IMR-90 (cell line): ENCODE measurements around the gene GOSR1. TPM values are rescaled to one million over a fixed set of nuclear protein-coding genes. Genes with fewer than 3 reads are reported as not detected.

Source experiments
- ATAC-seq: fragments of 200-7000 bp; cut with Tn5 transposase; 2 replicates; pipeline ENCODE4 v1.9.1; 2020; ENCODE audit warnings: low read depth, mild to moderate bottlenecking, moderate library complexity
- BruUV-seq: library from RNA; stranded (reverse); fragments of 400-500 nt; replicated peaks from 2 replicates; lab custom pipeline; 2021; lab: Mats Ljungman, UMichigan
- CTCF ChIA-PET: fragments of 300-600 bp; formaldehyde crosslinking; extraction: SDS; loops from one replicate; lab custom pipeline; 2021; ENCODE audit warnings: antibody characterized with exemption; lab: Yijun Ruan, JAX
- POLR2A ChIA-PET: fragments of 300-600 bp; sonication (Branson Sonifier 250); formaldehyde crosslinking; loops from one replicate; lab custom pipeline; 2022; ENCODE audit warnings: antibody characterized with exemption; ENCODE audit not compliant: unreplicated experiment; lab: Charles Lee
- DNase-seq: peaks from one replicate; pipeline ENCODE4 v3.0.0; 2013
- H2AFZ ChIP-seq: replicated peaks from 2 replicates; pipeline ENCODE3; 2013; ENCODE audit warnings: low read length, mild to moderate bottlenecking; ENCODE audit not compliant: poor library complexity
- H2AK5ac ChIP-seq: 2 replicates; pipeline ENCODE4 v1.6.1; 2013; ENCODE audit warnings: low read depth, low read length, inconsistent platforms
- H2AK9ac ChIP-seq: replicated peaks from 2 replicates; pipeline ENCODE3; 2013; ENCODE audit warnings: mild to moderate bottlenecking, low read depth, low read length, moderate library complexity; ENCODE audit not compliant: poor library complexity
- H2BK120ac ChIP-seq: 2 replicates; pipeline ENCODE4 v1.6.1; 2013; ENCODE audit warnings: low read depth, low read length, inconsistent platforms
- H2BK15ac ChIP-seq: 3 replicates; pipeline ENCODE4 v1.6.1; 2013; ENCODE audit warnings: low read depth, low read length, inconsistent platforms
- H2BK20ac ChIP-seq: 2 replicates; pipeline ENCODE4 v1.6.1; 2013; ENCODE audit warnings: low read depth, mild to moderate bottlenecking, inconsistent platforms, low read length, moderate library complexity
- H2BK5ac ChIP-seq: 2 replicates; pipeline ENCODE4 v1.6.1; 2013; ENCODE audit warnings: mild to moderate bottlenecking, low read depth, low read length, inconsistent platforms; ENCODE audit not compliant: poor library complexity, severe bottlenecking
- H3K14ac ChIP-seq: replicated peaks from 2 replicates; pipeline ENCODE4 v1.6.1; 2013; ENCODE audit warnings: low read depth, low read length, inconsistent platforms
- H3K18ac ChIP-seq: 2 replicates; pipeline ENCODE4 v1.6.1; 2013; ENCODE audit warnings: low read depth, low read length, control low read depth
- H3K23ac ChIP-seq: 2 replicates; pipeline ENCODE4 v1.6.1; 2013; ENCODE audit warnings: low read depth, low read length, inconsistent platforms
- H3K27ac ChIP-seq: 2 replicates; pipeline ENCODE4 v1.5.1; 2013; ENCODE audit warnings: mild to moderate bottlenecking, control low read depth, low read length; ENCODE audit not compliant: insufficient read depth
- H3K27me3 ChIP-seq: 2 replicates; pipeline ENCODE4 v1.6.1; 2013; ENCODE audit warnings: low read length; ENCODE audit not compliant: control insufficient read depth, insufficient read depth
- H3K36me3 ChIP-seq: 2 replicates; pipeline ENCODE4 v1.6.1; 2013; ENCODE audit warnings: low read length, mixed read lengths; ENCODE audit not compliant: control insufficient read depth, insufficient read depth
- H3K4ac ChIP-seq: 2 replicates; pipeline ENCODE4 v1.6.1; 2013; ENCODE audit warnings: low read depth, low read length, inconsistent platforms
- H3K4me1 ChIP-seq: 2 replicates; pipeline ENCODE4 v1.6.1; 2013; ENCODE audit warnings: low read length, mixed read lengths; ENCODE audit not compliant: control insufficient read depth, insufficient read depth
- H3K4me2 ChIP-seq: 2 replicates; pipeline ENCODE4 v1.6.1; 2013; ENCODE audit warnings: low read depth, mild to moderate bottlenecking, control low read depth, low read length, moderate library complexity
- H3K4me3 ChIP-seq: 2 replicates; pipeline ENCODE4 v1.5.1; 2013; ENCODE audit warnings: low read depth, mild to moderate bottlenecking, control low read depth, low read length, moderate library complexity; ENCODE audit not compliant: insufficient read depth
- H3K56ac ChIP-seq: 2 replicates; pipeline ENCODE4 v1.6.1; 2013; ENCODE audit warnings: low read length, inconsistent platforms; ENCODE audit not compliant: insufficient read depth; ENCODE audit errors: extremely low read depth
- H3K79me1 ChIP-seq, 2 experiments: 2 replicates each; pipeline ENCODE4 v1.6.1; 2013; ENCODE audit warnings: low read length in 2 of 2, inconsistent platforms in 1 of 2, low read depth in 1 of 2
- H3K9ac ChIP-seq: 2 replicates; pipeline ENCODE4 v1.6.1; 2013; ENCODE audit warnings: low read depth, low read length, control low read depth
- H3K9me1 ChIP-seq: 2 replicates; pipeline ENCODE4 v1.6.1; 2013; ENCODE audit warnings: low read length, inconsistent platforms; ENCODE audit not compliant: insufficient read depth
- H3K9me3 ChIP-seq: 2 replicates; pipeline ENCODE4 v1.6.1; 2013; ENCODE audit warnings: low read length; ENCODE audit not compliant: control insufficient read depth, insufficient read depth
- H4K20me1 ChIP-seq: 2 replicates; pipeline ENCODE4 v1.6.1; 2013; ENCODE audit warnings: low read length, inconsistent platforms; ENCODE audit not compliant: insufficient read depth
- H4K5ac ChIP-seq: 2 replicates; pipeline ENCODE4 v1.6.1; 2013; ENCODE audit warnings: mild to moderate bottlenecking, low read depth, low read length, control low read depth
- H4K8ac ChIP-seq, 2 experiments: 2 replicates each; pipeline ENCODE4 v1.6.1; 2013; ENCODE audit warnings: low read depth in 2 of 2, low read length in 2 of 2, control low read depth in 1 of 2, inconsistent platforms in 1 of 2
- H4K91ac ChIP-seq: 2 replicates; pipeline ENCODE4 v1.6.1; 2013; ENCODE audit warnings: low read depth, low read length, inconsistent platforms; ENCODE audit not compliant: insufficient read depth
- BHLHE40 ChIP-seq: fragments of 150-350 bp; IDR thresholded peaks from 2 replicates; pipeline ENCODE4 v1.6.1; 2016; ENCODE audit warnings: mild to moderate bottlenecking, low read depth, low read length
- CEBPB ChIP-seq: IDR thresholded peaks from 2 replicates; pipeline ENCODE4 v1.6.1; 2012; ENCODE audit warnings: low read depth, low read length, improper control_type of control experiment
- CHD1 ChIP-seq: IDR thresholded peaks from 2 replicates; pipeline ENCODE4 v1.6.1; 2012; ENCODE audit warnings: low read depth, low read length, improper control_type of control experiment
- FOS ChIP-seq: fragments of 150-350 bp; IDR thresholded peaks from 2 replicates; pipeline ENCODE4 v1.6.1; 2016; ENCODE audit warnings: low read depth, low read length
- MAFK ChIP-seq: IDR thresholded peaks from 2 replicates; pipeline ENCODE4 v1.6.1; 2012; ENCODE audit warnings: low read depth, low read length, improper control_type of control experiment
- MAZ ChIP-seq: IDR thresholded peaks from 2 replicates; pipeline ENCODE4 v1.6.1; 2012; ENCODE audit warnings: low read depth, mild to moderate bottlenecking, low read length, improper control_type of control experiment, moderate library complexity, borderline replicate concordance
- MXI1 ChIP-seq: IDR thresholded peaks from 2 replicates; pipeline ENCODE4 v1.6.1; 2012; ENCODE audit warnings: low read depth, mild to moderate bottlenecking, low read length, moderate library complexity, borderline replicate concordance
- POLR2A ChIP-seq: IDR thresholded peaks from 2 replicates; pipeline ENCODE4 v1.6.1; 2012; ENCODE audit warnings: mild to moderate bottlenecking, low read depth, low read length
- RAD21 ChIP-seq: IDR thresholded peaks from 2 replicates; pipeline ENCODE4 v1.6.1; 2012; ENCODE audit warnings: low read length, improper control_type of control experiment
- RCOR1 ChIP-seq: IDR thresholded peaks from 2 replicates; pipeline ENCODE4 v1.6.1; 2012; ENCODE audit warnings: mild to moderate bottlenecking, low read length, improper control_type of control experiment; ENCODE audit not compliant: insufficient replicate concordance
- SMC3 ChIP-seq: fragments of 150-350 bp; IDR thresholded peaks from 2 replicates; pipeline ENCODE4 v1.6.1; 2016; ENCODE audit warnings: low read depth, mild to moderate bottlenecking, antibody characterized with exemption, low read length, moderate library complexity
- USF2 ChIP-seq: fragments of 150-350 bp; IDR thresholded peaks from 2 replicates; pipeline ENCODE4 v1.6.1; 2017; ENCODE audit warnings: mild to moderate bottlenecking, antibody characterized with exemption, low read length, low read depth
- WGBS, 2 experiments: methylation state at CpG; one replicate each; pipeline versions ENCODE4 v1.1.5 to v1.1.7; 2013; ENCODE audit warnings: missing lambda C conversion rate in 2 of 2; ENCODE audit not compliant: insufficient read length in 1 of 2; ENCODE audit errors: extremely low coverage in 2 of 2; 5-methylcytosine and 5-hydroxymethylcytosine counted together
- dilution Hi-C: fragments of 300-500 bp; cut with HindIII; formaldehyde crosslinking; loops from one replicate; pipeline ENCODE4 v1.14.3; 2018; ENCODE audit warnings: low sequenced_read_pairs; ENCODE audit not compliant: unreplicated experiment
- in situ Hi-C: fragments of 300-500 bp; cut with MboI; formaldehyde crosslinking; loops from 3 replicates; pipeline ENCODE4 v1.14.3; 2019; ENCODE audit warnings: low sequenced_read_pairs, inconsistent platforms, mixed read lengths
- intact Hi-C: fragments of 100-400 bp; cut with micrococcal nuclease; formaldehyde crosslinking; loops from 2 replicates; pipeline ENCODE4 v1.10.0; 2022
- polyA plus RNA-seq, 3 experiments: library from polyadenylated mRNA; depleted of rRNA; stranded (reverse); fragments of >200 nt; gene quantifications; 2 replicates each; pipeline ENCODE4 v1.2.3, GENCODE V29; 2012; ENCODE audit warnings: low replicate concordance in 1 of 3
- total RNA-seq: library from RNA; depleted of rRNA; stranded (reverse); fragments of >200 nt; gene quantifications from 2 replicates; pipeline ENCODE4 v1.2.3, GENCODE V29; 2012
- TF ChIP-seq, protein P1 (sequence below): conservative IDR thresholded peaks from 2 replicates; pipeline ENCODE4 v1.5.1; 2012; ENCODE audit warnings: mild to moderate bottlenecking, low read depth, low read length, improper control_type of control experiment

GOSR1 gene
- total and polyA plus RNA-seq, 2 of the 4 experiments (the other 2 are of a cell fraction), result 21.2 to 47.5 TPM

DNA sequence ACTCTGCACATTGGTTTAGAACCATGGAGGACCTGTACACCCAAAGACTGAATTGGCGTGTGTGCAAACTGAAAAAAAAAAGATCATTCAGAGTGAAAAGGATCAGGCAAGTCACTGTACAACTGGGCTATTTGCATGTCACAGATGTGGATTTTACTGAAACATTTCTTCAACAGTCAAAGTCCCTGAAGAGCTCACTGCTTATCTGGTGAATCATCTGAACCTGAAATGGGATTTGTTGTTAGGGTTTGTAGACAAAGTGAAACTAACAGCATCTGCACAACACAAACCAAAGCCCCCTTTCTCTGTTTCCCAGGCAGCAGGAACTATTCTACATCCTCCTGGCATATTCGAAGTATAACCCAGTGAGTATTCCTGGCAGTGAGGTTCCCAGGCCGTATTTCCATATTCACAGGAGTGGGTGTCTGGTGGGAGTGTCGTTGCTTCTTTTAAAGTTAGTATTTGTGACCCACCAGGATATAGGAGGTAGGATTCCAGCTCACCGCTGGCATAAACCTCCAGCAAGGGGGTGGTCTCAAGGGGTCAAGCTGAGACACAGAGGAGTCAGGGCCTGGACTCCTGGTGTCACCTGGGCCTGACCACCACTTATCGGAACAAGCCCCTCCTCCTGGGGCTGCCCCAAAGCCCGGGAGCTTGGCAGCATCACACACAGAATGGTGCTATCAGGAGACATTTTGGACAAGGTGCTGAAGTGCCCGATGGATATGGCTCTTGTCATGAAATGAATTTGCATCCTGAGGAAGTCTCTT is 80.9 kb downstream of the GOSR1 start (continued):
- no peak for TF ChIP-seq BHLHE40
- TF ChIP-seq POLR2A, result no peak

DNA sequence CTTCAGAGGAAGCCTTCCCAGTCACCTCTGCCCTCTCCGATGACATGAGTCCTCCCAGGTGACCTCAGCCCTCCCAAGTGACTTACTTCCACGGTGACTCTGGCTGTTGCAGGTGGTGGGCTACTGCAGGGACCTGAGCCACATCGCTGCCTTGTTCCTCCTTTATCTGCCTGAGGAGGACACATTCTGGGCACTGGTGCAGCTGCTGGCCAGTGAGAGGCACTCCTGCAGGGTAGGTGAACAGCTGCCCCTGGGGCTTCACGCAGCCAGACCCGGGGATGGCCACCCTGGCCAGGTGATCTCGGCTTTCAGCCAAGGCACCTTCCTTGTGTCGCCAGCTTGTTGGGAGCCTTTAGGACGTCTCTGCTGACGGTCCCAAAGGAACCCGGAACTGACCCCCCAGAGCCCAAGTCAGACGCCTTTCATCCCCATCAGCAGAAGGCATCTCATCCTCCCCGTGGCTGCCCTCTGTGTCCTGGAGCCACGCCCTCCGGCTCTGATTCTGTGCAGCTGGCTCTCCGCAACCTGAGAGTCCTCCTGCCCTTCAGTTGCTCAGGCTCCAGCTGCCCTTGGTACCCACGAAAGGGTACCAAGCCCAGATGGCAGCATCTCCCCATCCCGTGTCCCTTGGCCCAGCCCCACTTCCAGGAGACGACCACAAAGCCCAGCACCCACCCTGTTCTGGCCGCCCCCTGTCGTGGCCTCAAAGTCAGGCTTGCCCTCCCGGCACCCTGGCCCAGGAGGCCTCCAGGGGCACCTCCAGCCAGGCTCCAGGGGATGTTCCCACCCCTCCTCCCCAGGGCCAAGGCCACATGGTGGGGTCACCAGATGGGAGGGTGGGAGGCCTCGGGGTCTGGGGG is 81.7 kb downstream of the GOSR1 start:
- Histone ChIP-seq H2AFZ (no peak overlapping the region), H3K4me2 (no peak overlapping the region), H3K27me3 (peaks cover 19% of the 10 kb centered on the region), H3K4me1 (no peaks in the 10 kb centered on the region), H4K20me1 (no peaks in the 10 kb centered on the region), H3K79me1 (no peaks in the 10 kb centered on the region), H3K9ac (no peak overlapping the region), H3K36me3 (no peaks in the 10 kb centered on the region), H2BK20ac (no peak overlapping the region), H2BK120ac (no peak overlapping the region), H3K23ac (no peak overlapping the region), H3K18ac (no peak overlapping the region), H2AK5ac (no peak overlapping the region), H3K27ac (no peak overlapping the region), H3K4me3 (no peak overlapping the region), H3K9me3 (peaks cover 7% of the 10 kb centered on the region; the same call in 1 of the 2 replicates), H3K14ac (no peak overlapping the region), H4K5ac (no peak overlapping the region), H2BK5ac (no peak overlapping the region), H4K91ac (no peak overlapping the region), H4K8ac (no peak overlapping the region), H3K56ac (no peak overlapping the region), H3K4ac (no peak overlapping the region), H2AK9ac (no peak overlapping the region), H2BK15ac (no peak overlapping the region), H3K9me1 (no peaks in the 10 kb centered on the region)
- intact Hi-C loops (no loop called here), in situ Hi-C loops (no loop called here), dilution Hi-C loops (no loop called here)
- POLR2A ChIA-PET, result no interaction called here
- no TSS peak for BruUV-seq
- ATAC-seq (no peak), DNase-seq (no peak)
- CTCF ChIA-PET, result no interaction called here
- 79% methylated on average over 10 of the region's 22 CpGs; no CpG with 5 or more reads in 1 of the 2 experiments for WGBS, 2 experiments
- no peak for TF ChIP-seq CEBPB
- TF ChIP-seq USF2, result no peak
- no peak for TF ChIP-seq BHLHE40
- no peak for TF ChIP-seq MAFK
- no peak for TF ChIP-seq POLR2A
- TF ChIP-seq MAZ, result no peak
- no peak for TF ChIP-seq FOS
- TF ChIP-seq SMC3, result no peak
- TF ChIP-seq, protein P1, sequence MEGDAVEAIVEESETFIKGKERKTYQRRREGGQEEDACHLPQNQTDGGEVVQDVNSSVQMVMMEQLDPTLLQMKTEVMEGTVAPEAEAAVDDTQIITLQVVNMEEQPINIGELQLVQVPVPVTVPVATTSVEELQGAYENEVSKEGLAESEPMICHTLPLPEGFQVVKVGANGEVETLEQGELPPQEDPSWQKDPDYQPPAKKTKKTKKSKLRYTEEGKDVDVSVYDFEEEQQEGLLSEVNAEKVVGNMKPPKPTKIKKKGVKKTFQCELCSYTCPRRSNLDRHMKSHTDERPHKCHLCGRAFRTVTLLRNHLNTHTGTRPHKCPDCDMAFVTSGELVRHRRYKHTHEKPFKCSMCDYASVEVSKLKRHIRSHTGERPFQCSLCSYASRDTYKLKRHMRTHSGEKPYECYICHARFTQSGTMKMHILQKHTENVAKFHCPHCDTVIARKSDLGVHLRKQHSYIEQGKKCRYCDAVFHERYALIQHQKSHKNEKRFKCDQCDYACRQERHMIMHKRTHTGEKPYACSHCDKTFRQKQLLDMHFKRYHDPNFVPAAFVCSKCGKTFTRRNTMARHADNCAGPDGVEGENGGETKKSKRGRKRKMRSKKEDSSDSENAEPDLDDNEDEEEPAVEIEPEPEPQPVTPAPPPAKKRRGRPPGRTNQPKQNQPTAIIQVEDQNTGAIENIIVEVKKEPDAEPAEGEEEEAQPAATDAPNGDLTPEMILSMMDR, result no peak
- no peak for TF ChIP-seq RAD21
- no peak for TF ChIP-seq CHD1
- TF ChIP-seq MXI1, result no peak
- no peak for TF ChIP-seq RCOR1
